ENCODE results near the gene P2RY12.
"Not testable (repeated sequence)": the region's sequence is repeated elsewhere in the genome, so short reads cannot be mapped to it uniquely, and the experiment has no call there.

P2RY12 gene

DNA sequence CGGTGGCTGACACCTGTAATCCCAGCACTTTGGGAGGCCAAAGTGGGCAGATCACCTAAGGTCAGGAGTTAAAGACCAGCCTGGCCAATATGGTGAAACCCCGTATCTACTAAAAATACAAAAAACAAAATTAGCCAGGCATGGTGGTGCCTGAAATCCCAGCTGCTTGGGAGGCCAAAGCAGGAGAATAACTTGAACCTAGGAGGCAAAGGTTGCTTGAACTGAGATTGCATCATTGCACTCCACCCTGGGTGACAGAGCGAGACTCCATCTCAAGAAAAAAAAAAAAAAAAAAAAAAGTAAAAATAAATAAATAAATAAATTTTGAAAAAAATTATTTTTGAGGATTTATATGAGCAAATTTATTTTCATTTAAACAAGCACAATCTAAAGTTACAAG, 7.6 kb upstream of the P2RY12 start:
- not testable (repeated sequence) for DNase-seq

DNA sequence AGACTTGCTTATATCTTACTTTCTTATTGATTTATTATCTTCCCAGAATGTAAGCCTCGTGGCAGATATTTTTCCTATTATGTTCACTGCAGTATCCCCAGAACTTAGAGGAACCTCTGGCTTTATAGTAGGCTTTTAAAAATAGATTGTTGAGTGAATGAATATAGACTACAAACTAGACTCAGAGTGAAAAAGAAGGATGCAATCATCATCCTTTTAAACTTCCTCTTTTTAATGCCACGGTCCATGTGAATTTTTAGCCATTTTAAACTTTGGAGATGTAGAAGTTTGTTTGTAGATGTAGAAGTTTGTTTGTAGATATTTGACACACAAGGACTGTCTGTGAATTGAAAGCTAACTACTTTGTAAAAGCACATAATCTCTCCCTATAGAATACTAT, 7.2 kb upstream of the P2RY12 start:
- DNase-seq: no peak

DNA sequence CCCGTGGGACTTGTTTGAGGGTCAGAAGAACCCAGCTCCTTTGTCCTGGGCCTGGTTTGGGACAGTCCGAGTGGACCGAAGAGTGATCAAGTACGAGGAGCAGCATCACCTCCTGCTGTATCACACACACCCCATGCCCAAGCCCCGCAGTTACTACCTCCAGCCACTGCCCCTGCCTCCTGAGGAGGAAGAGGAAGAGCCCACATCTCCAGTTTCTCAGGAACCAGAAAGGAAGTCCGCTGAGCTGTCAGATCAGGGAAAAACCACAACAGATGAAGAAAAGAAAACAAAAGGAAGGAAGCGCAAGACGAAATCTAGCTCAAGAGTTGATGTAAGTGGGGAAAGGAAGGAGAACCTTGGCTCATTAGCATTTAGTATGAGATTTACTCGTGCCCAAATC, 3.3 kb upstream of the P2RY12 start:
- no peak for DNase-seq

DNA sequence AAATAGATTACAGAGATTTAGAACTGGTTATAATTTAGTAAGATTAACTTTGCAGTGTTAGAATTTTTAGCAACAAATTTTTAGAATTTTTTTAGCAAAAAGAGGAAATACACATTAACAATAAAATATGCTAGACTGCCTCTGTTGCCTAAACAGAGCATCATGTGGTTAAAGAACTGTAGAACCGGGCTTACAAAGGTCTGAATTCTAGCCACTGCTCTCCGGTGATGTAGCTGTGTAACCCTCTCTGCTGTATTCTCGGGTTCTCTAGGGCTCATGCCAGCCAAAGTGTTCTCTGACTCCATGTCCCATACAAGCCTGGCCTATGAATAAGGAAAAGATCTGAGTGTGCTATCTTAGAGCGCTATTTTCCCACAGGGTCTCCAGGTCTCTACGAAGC, 2.9 kb upstream of the P2RY12 start:
- DNase-seq: no peak

DNA sequence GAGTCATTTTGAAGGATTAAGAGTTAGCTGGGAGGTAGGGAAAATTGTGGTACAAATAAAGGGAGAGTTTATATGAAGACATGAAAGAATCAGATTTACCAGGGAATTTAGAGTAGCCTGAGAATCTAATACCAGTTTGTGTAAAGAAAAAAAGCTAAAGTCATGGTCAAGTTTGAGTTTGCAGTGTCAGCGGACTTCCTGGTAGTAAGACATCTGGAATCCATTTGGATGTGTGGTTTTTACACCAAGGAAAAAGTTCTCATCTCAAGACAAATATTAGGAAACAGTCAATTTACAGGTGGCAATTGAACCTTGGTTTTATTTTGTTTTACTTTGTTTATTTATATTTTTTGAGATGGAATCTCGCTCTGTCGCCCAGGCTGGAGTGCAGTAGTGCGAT, 1.5 kb upstream of the P2RY12 start:
- no peak for DNase-seq

DNA sequence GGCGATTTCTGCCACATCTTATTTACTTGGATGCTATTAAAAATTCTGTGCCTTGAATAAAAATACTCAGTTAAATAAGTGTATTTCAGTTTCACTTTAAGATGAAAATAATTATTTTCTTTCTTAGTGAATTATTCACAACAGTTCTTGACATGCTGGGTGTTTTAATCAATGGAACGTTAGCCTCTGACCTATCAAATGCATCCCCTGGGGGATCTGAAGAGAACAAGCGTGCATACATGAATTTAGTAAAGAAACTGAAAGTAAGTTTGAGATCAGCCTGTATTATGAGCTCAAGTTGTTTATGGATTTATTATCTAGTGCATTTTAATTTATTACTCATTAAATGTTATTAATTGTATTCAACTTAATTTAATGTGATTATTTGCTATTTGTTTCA, 597 bp downstream of the P2RY12 start:
- DNase-seq: no peak

DNA sequence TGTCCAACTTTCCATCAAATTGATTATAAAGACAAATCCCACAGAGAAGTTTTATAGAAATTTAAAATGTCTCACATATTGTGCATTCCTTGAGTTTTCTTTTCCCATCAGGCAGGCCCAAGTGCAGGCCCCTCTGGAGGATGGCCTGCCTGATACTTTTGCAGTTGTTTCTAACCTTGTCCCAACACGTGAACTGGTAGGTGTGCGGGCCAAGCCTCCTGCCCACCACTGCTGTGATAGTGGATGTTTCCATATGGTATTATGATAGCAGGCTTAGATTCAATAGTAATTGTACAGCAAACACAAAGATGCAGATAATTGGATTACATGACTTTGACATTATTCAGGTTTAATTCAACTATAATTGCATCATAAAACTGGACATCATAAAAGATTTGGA, 1.4 kb downstream of the P2RY12 start:
- no peak for DNase-seq

DNA sequence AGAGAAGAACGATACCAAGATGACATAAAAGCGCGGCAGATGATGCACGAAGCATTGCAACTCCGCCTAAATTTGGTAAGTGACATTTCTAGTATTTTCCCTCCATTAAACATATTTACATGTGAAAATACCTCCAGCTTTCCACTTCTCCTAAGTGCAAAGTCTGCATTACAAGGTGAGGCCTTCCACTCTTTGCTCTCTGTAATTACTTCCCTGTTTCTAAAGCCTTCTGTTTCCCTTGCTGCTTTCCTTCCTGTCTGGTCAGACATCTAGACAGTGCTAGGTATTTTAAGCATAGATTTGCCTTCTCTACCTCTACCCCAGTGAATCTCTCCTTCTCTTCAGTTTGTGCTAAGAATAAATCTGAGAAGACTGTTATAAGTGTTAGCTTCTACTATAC, 1.9 kb downstream of the P2RY12 start:
- DNase-seq: no peak

DNA sequence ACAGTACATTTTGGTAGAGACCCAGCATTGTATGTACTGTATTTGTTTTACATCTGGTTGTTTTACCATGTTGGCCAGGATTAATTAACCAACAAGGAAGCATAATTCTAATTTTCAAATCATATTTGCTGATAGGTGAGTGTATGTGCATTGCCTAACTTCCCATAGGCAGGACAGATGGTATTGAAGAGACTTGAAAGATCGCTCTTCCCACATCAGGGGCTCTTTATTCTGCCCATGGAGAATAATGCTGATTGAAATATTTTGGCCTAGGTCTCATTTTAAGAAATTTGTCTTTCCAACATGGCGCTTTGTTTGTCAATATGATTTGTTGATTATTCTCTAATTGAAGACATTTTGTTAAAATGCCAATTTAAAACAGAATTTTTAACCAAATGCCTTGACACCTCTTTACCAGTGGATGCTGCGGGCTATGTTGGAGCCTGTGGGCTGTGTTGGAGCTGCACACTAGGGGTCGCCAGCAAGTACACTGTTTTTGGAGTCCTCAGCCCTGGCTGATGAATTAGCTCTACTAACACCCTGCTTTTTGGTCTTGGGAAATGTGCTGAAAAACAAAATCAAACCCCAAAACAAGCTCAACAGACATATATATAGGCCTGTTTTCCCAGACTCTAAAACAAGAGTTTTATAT, 5.3 kb downstream of the P2RY12 start:
- peak in 1 of 2 donors; percentile 12 for DNase-seq

DNA sequence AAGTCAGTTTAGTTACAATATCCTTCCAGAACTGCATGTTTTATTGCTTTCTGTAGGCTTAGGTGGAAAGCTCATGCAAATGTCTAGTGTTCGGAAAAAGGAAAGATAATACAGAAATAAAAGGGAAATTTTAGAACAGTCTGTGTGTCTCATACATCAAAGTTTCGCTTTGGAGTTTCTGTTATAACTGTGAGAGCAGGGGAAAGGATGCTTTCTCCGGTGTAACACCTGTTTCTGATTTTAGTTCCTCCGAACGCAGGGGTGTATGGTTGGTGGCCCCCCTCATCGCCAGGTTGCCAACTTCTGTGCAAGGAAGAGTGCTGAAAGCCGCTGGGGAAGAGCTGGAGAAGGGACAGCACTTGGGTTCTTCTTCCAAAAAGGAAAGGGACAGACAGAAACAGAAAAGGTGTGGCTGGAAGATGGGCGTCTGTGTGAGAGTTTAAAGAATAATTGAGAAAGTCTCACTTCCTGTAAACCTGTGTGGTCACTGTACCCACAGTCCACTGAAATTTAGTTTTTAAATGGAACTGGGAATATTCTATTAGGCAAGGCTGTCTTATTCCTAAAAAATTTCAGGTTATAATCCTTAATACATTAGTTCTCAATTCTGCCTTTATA, 6.7 kb downstream of the P2RY12 start:
- DNase-seq: no peak

DNA sequence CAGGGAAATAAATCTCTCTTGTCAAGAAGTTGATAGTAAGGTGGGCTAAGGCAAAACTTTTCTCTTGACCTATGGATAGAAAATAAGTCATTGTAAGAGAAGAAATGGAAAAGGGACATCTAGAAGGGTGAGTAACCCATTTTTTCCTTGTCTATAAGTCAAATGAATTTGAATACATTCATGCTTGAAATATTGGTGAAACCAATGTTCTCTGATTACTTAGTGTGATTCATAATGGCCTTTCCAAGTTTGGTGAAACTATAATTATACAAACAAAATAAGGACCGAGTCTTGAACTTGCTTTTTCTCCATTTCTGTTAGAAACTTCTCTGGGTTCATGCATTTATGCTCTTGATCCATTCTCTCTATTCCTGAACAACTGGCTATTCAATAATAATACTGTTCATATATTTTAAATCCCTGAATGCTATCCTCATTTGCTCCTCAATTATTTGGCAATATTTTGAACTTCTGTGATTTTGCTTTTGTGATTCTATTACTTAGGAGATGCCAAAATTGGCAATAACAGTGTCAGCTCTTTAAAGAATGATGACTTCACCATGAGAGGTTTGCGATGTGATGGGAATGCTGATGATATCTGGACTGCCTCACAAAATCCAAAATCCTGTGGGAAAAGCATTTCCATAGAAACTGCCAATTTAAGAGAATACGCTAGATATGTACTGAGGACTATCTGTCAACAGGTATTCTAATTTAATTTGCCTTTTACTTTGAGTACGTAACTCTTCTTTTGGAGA, 12.3 kb downstream of the P2RY12 start:
- no peak for DNase-seq

DNA sequence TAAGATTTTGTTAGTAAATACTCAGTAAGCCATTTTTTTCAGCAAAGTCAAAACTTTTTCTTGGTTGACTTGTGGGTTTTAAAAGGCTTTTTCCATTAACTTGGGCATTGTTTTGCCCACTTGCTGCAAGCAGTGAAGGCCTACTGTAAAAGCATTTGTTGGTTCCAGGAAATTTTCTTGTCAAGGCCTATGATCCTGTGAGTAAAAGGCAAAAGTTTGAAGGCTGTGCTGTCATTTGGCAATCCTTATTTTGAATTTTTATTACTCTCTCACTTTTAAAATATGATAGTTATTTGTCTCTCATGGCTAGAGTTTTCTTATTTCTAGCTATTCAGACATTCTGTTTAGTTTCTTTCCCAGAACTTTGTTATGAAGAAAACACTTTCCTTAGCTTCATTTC, 13.0 kb downstream of the P2RY12 start:
- no peak for DNase-seq

DNA sequence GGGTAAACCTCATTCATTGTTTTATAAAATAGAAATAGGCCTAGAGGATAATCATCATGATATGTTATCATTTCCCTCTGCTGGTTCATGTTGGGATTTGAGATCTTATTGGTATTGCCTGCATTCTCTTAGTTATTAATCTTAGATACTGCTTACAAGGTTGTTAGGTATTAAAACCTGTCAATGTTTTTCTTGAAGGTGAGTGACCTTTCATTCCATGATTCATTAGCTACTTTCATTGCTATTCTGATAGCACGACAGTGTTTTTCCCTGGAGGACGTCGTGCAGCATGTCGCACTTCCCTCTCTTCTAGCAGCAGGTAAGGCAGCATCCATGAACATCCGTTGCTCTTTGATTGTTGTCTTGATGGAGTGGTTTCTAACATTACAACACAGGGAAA, 17.1 kb downstream of the P2RY12 start:
- DNase-seq: no peak

DNA sequence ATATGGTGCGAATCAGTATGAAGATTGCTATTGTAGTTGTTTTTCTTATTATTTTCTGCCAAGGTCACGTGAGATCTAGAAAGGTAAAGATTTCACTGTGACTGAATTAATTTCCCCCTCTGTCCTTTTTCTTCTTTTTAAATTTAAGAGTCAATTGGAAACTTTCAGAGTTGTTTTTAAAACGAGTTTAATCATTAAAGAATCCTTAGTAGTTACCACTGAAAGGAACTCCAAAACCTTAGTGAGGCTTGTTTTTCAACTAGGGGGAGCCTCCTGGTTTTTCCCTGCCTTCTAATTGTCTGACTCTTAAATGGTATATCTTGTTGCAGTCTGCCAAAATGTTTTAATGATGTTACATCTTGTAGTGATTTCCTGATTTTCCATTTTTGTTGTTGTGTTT, 17.6 kb downstream of the P2RY12 start:
- no peak for DNase-seq

DNA sequence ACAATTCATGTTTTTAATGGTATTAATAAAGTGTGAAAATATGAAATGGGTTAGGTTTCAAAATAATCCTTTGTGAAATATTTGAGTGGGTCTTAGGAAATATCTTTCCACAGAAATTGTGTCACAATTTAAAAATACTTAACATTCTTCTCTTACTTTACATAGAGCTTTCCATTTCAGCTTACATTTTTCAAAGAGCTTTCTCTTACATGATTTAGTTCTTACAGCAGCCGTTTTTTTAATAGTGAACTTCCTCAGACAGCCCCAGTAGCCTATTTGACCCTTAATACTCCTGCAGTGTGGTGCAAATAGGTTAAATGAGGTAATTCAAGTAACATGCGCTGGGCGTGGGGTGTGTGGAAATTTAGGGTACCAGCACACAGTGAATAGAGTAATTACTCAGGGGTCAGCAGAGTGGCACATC, 21.8 kb downstream of the P2RY12 start:
- DNase-seq: no peak

DNA sequence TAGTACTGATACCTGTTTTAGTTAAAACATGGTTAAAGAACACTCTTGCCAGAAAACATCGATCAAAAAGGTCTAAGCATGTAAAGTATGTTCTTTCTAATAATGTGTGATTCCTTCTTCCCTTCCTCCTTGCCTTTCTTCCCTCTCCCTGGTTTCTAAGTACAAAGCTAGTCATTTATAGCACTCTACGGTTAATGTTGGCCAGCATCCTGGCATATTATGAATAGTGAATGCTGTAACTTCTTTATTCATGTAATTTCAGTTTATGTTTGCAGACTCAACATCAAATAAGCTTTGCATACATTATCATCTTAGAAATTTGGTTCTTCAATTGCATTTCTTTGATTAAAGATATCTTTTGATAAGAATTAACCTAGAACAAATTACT, 27.1 kb downstream of the P2RY12 start:
- no peak for DNase-seq

DNA sequence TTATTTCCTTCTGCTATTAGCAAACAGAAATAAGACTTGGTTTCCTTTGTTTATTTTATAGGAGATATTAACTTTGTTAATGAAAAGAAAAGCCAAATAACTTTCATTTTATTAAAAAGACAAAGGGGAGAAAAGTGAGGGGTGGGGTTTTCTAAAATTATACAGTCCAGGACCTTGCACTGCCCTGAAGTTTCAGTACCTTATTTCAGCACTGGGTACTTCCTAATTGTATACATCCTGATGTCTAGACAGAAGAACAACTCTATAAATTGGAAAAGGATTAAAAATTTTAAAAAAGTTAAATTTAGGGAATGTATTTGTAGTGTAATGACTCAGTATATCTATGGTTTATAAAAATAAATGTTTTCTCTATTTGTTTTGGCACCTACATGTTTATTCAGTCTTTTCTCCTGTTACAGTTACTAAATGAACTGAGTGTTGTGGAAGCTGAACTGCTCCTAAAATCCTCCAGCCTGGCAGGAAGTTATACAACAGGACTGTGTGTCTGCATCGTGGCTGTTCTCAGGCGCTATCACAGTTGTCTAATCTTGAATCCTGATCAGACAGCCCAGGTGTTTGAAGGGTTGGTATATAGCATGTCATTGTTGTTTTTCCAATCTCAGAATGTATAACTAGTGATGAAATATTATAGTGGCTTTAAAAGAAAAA, 27.6 kb downstream of the P2RY12 start:
- no peak for DNase-seq

DNA sequence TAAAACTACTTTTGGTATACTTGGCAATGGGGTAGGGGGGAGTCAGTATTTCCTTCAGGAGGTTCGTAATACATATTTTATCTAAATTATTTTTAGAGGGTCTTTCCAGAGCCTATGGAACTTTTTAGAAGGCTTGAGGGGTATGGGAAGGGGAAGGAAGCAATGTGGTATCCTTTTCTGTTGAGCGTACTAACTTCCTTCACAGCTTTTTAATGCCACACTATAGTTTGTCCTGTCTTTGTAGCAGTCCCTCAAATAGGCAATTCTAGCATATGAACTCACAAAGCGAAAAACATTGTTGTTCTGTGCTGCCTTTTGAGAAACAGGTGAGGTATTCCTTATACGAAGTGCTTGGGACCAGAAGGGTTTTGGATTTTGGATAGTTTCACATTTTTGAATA, 32.9 kb downstream of the P2RY12 start:
- DNase-seq: no peak

DNA sequence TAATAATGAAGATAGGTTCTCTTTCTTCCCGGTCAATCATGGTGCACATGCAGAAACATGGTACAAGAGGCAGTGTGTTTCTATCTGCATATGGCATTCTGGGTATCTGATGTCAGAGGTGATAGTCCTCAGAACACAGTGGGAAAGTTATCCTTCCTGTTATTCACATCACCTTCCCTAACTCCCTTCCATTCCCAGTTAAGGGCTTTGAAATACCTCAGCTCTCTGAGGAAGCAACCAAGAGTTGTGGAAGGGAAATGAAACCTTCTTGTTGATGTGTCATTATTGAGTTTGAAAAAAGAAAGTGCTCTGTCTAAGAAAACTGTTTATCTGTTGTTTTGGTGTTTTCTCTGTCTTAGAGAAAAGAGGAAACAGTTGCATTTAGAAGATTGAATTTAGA, 33.3 kb downstream of the P2RY12 start:
- DNase-seq: no peak

DNA sequence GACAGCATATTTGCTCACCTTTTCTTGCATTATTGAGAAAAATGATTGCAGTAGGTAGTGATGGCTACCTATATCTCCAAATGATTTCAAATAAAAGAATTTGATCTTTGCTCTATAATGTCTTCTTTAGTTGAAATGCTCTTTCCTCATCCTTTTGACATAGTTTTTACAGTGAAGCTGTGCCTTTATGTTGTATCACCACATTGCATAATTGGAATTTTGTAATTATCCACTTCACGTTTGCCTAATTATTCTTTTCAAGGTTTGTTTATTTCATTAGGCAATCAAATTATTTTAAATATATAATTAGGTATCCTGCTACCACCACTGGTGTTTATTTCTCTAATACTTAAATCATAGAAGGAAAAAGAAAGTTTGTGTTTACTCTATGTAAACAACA, 33.9 kb downstream of the P2RY12 start:
- no peak for DNase-seq

DNA sequence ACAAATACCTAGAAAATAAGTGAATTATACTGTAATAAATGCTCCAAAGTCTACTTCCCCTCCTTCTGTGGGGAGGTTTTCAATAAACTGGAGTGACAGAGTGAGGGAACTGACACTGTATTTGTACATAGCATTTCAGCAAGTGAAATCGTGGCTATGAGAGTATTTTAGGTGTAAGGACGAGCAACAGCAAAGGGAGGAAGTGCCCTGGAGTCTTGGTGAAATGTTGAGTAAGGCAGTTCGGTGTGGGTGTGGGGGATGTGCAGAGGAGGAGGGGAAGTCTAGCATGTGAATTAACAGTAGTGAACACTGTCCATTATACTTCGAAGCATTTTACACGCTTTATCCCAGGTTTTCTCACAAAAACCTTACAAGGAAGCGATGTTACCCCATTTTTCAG, 37.1 kb downstream of the P2RY12 start:
- DNase-seq: no peak

DNA sequence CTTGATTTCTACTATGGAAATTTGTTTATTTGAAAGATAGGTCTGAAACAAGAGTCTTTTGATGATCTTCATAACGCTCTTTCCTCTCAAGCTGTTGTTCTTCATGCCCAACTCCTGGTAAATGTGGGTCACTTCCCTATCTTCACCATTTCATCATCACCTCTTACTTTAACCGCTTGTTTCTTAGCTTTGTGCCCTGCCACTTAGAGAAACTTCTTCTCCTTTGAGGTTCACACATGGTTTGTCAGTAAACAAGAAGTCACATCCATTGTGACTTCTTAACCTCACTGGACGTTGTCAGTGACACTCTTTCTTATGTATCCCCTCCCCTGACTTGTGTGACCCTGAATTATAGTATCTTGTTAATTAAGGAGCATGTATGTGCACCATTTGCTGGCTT, 38.3 kb downstream of the P2RY12 start:
- DNase-seq: no peak

DNA sequence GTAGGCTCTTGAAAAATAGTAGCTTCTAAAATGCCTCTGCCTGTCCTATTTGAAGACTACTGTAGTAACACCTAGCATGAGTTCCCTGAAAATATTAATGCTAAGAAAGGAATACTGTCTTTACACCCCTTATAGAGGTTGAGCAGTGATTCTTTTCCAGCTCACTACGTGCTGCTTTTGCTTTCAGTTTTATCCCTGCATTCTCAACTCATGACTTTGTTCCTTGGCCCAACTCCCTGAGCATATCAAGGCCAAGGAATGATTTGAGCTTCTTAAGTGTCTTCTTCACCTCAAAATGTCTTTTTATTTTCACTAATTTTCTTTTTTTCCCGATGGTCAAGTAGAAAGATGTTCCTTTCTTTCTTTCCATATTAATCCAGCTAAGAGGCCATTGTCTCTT, 38.7 kb downstream of the P2RY12 start:
- DNase-seq: no peak

DNA sequence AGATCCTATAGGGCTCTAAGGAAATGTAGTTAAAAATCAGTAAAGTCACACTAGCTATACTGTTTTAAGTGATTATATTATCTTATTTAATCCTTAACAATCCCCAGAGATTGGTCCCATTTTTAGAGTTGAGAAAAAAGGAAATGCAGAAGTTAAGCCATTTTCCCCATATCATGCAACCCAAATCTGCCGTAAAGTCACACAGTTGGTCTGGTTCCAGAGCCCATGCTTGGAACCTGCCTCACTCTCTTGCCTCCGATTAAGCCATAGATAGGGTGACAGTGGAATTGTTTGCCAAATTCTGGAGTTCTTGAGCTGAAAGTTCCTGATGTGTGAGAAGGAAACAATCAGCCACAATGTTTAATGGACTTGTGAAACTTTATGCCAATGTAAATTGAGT, 52.9 kb downstream of the P2RY12 start:
- DNase-seq: no peak

Measured in stimulated activated CD4-positive, alpha-beta T cell treated with anti-CD3 and anti-CD28 coated beads, Interleukin-2, amount 100 ng/mL, for 24 hours (primary cell).